NCI-H748 treated with DMSO at 0.1 percent for 48 hours (cell line): Measurements from ENCODE around the gene RBM26.

ENCODE experiments used
- DNase-seq: peaks from one replicate; lab custom pipeline; 2025; lab: John Stamatoyannopoulos, UW

The RBM26 gene

DNA sequence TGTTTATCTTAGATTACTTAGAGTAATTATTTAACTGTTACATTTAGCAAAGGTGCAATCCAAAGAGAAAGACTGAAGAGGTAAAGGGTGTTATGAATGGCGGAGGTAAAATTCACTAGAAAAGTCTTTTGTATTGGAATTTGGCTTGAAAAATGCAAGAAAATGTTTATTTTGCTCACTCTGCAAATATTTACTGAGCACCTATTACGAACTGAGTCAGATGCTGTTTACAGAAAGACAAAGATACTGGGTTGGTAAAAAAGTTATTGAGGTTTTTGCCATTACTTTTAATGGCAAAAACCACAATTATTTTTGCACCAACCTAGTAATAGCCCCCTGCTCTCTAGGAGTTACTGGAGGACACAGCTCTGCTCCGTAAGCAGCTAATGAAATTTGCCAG lies 135.2 kb downstream of the RBM26 start:
- no peak for DNase-seq
